ENCODE measurements around the gene PTPN23. TPM values are rescaled to one million over a fixed set of nuclear protein-coding genes. Genes with fewer than 3 reads are reported as not detected.

Gene PTPN23
- total and polyA plus RNA-seq, 2 experiments from 2014 or later: 14.3 to 48.8 TPM

- Histone ChIP-seq H3K4me1 (ENCODE audit: insufficient read depth) (peaks cover 6% of the 10 kb centered on the region; the same call in 1 of the 2 replicates), H3K27ac (ENCODE audit: low read depth) (no peak overlapping the region), H3K4me3 (no peak overlapping the region), H3F3A (replicated peaks; ENCODE audit: low read depth) (no peaks in the 10 kb centered on the region), H3K9me2 (ENCODE audit: insufficient read depth) (no peaks in the 10 kb centered on the region), H4K20me1 (replicated peaks; ENCODE audit: insufficient read depth) (peaks cover 40% of the 10 kb centered on the region), H3K4me2 (no peak overlapping the region), H2AFZ (no peak overlapping the region), H3K27me3 (ENCODE audit: insufficient read depth) (no peaks in the 10 kb centered on the region), H3K36me3 (ENCODE audit: insufficient read depth) (no peaks in the 10 kb centered on the region; the same call in 1 of the 2 replicates), H3K79me2 (replicated peaks; ENCODE audit: insufficient read depth) (peaks cover 50% of the 10 kb centered on the region)
- H3K4me1 Mint-ChIP-seq: peaks cover 4% of the 10 kb centered on the region; the same call in 2 of the 3 replicates
- TF ChIP-seq, protein P1, sequence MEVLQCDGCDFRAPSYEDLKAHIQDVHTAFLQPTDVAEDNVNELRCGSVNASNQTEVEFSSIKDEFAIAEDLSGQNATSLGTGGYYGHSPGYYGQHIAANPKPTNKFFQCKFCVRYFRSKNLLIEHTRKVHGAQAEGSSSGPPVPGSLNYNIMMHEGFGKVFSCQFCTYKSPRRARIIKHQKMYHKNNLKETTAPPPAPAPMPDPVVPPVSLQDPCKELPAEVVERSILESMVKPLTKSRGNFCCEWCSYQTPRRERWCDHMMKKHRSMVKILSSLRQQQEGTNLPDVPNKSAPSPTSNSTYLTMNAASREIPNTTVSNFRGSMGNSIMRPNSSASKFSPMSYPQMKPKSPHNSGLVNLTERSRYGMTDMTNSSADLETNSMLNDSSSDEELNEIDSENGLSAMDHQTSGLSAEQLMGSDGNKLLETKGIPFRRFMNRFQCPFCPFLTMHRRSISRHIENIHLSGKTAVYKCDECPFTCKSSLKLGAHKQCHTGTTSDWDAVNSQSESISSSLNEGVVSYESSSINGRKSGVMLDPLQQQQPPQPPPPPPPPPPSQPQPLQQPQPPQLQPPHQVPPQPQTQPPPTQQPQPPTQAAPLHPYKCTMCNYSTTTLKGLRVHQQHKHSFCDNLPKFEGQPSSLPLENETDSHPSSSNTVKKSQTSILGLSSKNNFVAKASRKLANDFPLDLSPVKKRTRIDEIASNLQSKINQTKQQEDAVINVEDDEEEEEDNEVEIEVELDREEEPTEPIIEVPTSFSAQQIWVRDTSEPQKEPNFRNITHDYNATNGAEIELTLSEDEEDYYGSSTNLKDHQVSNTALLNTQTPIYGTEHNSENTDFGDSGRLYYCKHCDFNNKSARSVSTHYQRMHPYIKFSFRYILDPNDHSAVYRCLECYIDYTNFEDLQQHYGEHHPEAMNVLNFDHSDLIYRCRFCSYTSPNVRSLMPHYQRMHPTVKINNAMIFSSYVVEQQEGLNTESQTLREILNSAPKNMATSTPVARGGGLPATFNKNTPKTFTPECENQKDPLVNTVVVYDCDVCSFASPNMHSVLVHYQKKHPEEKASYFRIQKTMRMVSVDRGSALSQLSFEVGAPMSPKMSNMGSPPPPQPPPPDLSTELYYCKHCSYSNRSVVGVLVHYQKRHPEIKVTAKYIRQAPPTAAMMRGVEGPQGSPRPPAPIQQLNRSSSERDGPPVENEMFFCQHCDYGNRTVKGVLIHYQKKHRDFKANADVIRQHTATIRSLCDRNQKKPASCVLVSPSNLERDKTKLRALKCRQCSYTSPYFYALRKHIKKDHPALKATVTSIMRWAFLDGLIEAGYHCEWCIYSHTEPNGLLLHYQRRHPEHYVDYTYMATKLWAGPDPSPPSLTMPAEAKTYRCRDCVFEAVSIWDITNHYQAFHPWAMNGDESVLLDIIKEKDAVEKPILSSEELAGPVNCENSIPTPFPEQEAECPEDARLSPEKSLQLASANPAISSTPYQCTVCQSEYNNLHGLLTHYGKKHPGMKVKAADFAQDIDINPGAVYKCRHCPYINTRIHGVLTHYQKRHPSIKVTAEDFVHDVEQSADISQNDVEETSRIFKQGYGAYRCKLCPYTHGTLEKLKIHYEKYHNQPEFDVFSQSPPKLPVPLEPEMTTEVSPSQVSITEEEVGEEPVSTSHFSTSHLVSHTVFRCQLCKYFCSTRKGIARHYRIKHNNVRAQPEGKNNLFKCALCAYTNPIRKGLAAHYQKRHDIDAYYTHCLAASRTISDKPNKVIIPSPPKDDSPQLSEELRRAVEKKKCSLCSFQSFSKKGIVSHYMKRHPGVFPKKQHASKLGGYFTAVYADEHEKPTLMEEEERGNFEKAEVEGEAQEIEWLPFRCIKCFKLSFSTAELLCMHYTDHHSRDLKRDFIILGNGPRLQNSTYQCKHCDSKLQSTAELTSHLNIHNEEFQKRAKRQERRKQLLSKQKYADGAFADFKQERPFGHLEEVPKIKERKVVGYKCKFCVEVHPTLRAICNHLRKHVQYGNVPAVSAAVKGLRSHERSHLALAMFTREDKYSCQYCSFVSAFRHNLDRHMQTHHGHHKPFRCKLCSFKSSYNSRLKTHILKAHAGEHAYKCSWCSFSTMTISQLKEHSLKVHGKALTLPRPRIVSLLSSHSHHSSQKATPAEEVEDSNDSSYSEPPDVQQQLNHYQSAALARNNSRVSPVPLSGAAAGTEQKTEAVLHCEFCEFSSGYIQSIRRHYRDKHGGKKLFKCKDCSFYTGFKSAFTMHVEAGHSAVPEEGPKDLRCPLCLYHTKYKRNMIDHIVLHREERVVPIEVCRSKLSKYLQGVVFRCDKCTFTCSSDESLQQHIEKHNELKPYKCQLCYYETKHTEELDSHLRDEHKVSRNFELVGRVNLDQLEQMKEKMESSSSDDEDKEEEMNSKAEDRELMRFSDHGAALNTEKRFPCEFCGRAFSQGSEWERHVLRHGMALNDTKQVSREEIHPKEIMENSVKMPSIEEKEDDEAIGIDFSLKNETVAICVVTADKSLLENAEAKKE (CRISPR knock-in tag; IDR thresholded peaks at IDR 0.05): no peak
- TF ChIP-seq ZNF331 (CRISPR knock-in tag; IDR thresholded peaks at IDR 0.05; ENCODE audit: low read depth): no peak
- no peak for TF ChIP-seq CREB1 (CRISPR knock-in tag; IDR thresholded peaks at IDR 0.05; ENCODE audit: low read depth)
- TF ChIP-seq POLR2AphosphoS5 (IDR thresholded peaks at IDR 0.05; ENCODE audit: low read depth): no peak
- no peak for TF ChIP-seq JUNB (IDR thresholded peaks at IDR 0.05; ENCODE audit: unreplicated experiment)
- TF ChIP-seq NANOG (IDR thresholded peaks at IDR 0.05; ENCODE audit: borderline replicate concordance): no peak
- TF ChIP-seq ZNF114 (CRISPR knock-in tag; IDR thresholded peaks at IDR 0.05): no peak
- TF ChIP-seq EZH2phosphoT487 (IDR thresholded peaks at IDR 0.05; ENCODE audit: unreplicated experiment): no peak
- TF ChIP-seq, protein P2, sequence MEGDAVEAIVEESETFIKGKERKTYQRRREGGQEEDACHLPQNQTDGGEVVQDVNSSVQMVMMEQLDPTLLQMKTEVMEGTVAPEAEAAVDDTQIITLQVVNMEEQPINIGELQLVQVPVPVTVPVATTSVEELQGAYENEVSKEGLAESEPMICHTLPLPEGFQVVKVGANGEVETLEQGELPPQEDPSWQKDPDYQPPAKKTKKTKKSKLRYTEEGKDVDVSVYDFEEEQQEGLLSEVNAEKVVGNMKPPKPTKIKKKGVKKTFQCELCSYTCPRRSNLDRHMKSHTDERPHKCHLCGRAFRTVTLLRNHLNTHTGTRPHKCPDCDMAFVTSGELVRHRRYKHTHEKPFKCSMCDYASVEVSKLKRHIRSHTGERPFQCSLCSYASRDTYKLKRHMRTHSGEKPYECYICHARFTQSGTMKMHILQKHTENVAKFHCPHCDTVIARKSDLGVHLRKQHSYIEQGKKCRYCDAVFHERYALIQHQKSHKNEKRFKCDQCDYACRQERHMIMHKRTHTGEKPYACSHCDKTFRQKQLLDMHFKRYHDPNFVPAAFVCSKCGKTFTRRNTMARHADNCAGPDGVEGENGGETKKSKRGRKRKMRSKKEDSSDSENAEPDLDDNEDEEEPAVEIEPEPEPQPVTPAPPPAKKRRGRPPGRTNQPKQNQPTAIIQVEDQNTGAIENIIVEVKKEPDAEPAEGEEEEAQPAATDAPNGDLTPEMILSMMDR (conservative IDR thresholded peaks at IDR 0.05; ENCODE audit: low read depth in 2 of 2): no peak
- no peak for TF ChIP-seq REST (IDR thresholded peaks at IDR 0.05; ENCODE audit: unreplicated experiment)
- no peak for TF ChIP-seq ETS1 (IDR thresholded peaks at IDR 0.05)
- ATAC-seq (no peak), DNase-seq (ENCODE audit: low spot score) (no peak)
- no peak overlapping the region for H3K4me3 Mint-ChIP-seq
- peaks cover 4% of the 10 kb centered on the region for H3K27me3 Mint-ChIP-seq (ENCODE audit: insufficient read depth, low read depth, poor library complexity)
- no peak overlapping the region for H3K27ac Mint-ChIP-seq
- no peaks in the 10 kb centered on the region for H3K9me3 Mint-ChIP-seq
- H3K36me3 Mint-ChIP-seq (ENCODE audit: low read depth): peaks cover 10% of the 10 kb centered on the region; the same call in 1 of the 3 replicates
Measured at GRCh38 chr3:47394881-47395280, 14.1 kb downstream of the PTPN23 start.

All from GM23338 (cell line).